Measurements from ENCODE around the gene KCTD13.
"Not testable (repeated sequence)": the region's sequence is repeated elsewhere in the genome, so short reads cannot be mapped to it uniquely, and the experiment has no call there.

Gene KCTD13

GRCh38 chr16:29971304-29971703 lies 45.3 kb upstream of the KCTD13 start:
- H3K4me3 ChIP-seq (replicated peaks; ENCODE audit: low read depth, low read length) = no peak overlapping the region
- DNase-seq (ENCODE audit: extremely low read depth, low read depth) = no peak
- TF ChIP-seq, protein P1, sequence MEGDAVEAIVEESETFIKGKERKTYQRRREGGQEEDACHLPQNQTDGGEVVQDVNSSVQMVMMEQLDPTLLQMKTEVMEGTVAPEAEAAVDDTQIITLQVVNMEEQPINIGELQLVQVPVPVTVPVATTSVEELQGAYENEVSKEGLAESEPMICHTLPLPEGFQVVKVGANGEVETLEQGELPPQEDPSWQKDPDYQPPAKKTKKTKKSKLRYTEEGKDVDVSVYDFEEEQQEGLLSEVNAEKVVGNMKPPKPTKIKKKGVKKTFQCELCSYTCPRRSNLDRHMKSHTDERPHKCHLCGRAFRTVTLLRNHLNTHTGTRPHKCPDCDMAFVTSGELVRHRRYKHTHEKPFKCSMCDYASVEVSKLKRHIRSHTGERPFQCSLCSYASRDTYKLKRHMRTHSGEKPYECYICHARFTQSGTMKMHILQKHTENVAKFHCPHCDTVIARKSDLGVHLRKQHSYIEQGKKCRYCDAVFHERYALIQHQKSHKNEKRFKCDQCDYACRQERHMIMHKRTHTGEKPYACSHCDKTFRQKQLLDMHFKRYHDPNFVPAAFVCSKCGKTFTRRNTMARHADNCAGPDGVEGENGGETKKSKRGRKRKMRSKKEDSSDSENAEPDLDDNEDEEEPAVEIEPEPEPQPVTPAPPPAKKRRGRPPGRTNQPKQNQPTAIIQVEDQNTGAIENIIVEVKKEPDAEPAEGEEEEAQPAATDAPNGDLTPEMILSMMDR (IDR thresholded peaks at IDR 0.05; ENCODE audit: low read depth, low read length, missing control alignments) = no peak

GRCh38 chr16:29968205-29968604 lies 42.2 kb upstream of the KCTD13 start:
- no peak for DNase-seq (ENCODE audit: extremely low read depth, low read depth)
- TF ChIP-seq, protein P1 (IDR thresholded peaks at IDR 0.05; ENCODE audit: low read depth, low read length, missing control alignments) = no peak
- no peak overlapping the region for H3K4me3 ChIP-seq (replicated peaks; ENCODE audit: low read depth, low read length)

GRCh38 chr16:29963021-29963743 lies 37.2 kb upstream of the KCTD13 start:
- peak overlapping the region; percentile 63 for H3K4me3 ChIP-seq (replicated peaks; ENCODE audit: low read depth, low read length)
- TF ChIP-seq, protein P1 (IDR thresholded peaks at IDR 0.05; ENCODE audit: low read depth, low read length, missing control alignments) = no peak

GRCh38 chr16:29962344-29962994 lies 36.4 kb upstream of the KCTD13 start:
- TF ChIP-seq, protein P1 (IDR thresholded peaks at IDR 0.05; ENCODE audit: low read depth, low read length, missing control alignments) = no peak
- H3K4me3 ChIP-seq (replicated peaks; ENCODE audit: low read depth, low read length) = peak overlapping the region; percentile 63

More at GRCh38 chr16:29963021-29963743, 37.2 kb upstream of the KCTD13 start:
- no peak for DNase-seq (ENCODE audit: extremely low read depth, low read depth)

GRCh38 chr16:29961479-29962343 lies 35.7 kb upstream of the KCTD13 start, which contains the start of gene TMEM219:
TSS of gene TMEM219 (plus strand) at chr16:29962079. CDS start at chr16:29963144, 1,065 bp downstream.
- H3K4me3 ChIP-seq (replicated peaks; ENCODE audit: low read depth, low read length) = peak within 1 kb of the TSS; percentile 63
- DNase-seq (ENCODE audit: extremely low read depth, low read depth) = peak; percentile 35
- TF ChIP-seq, protein P1 (IDR thresholded peaks at IDR 0.05; ENCODE audit: low read depth, low read length, missing control alignments) = peak; percentile 27

More at GRCh38 chr16:29962344-29962994, 36.4 kb upstream of the KCTD13 start:
- no peak for DNase-seq (ENCODE audit: extremely low read depth, low read depth)

DNA sequence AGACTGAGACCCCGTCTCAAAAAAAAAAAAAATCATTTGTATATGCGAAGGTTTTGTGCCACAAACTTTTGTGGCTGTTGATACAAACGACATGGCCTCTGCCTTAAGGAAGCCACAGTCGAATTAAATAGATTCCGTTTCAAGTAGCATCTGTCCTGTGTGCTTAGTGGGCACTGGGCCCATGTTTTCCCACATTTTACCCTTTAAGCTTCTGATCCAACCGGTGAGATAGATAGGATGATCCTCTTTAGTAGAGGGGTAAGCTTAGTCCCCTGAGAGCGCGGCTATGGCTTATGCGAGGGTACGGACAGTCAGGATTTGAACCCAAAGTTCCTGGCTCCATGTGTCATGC lies 35.1 kb upstream of the KCTD13 start:
- H3K4me3 ChIP-seq (replicated peaks; ENCODE audit: low read depth, low read length) = peak overlapping the region; percentile 63
- TF ChIP-seq, protein P1 (IDR thresholded peaks at IDR 0.05; ENCODE audit: low read depth, low read length, missing control alignments) = no peak
- DNase-seq (ENCODE audit: extremely low read depth, low read depth) = no peak

DNA sequence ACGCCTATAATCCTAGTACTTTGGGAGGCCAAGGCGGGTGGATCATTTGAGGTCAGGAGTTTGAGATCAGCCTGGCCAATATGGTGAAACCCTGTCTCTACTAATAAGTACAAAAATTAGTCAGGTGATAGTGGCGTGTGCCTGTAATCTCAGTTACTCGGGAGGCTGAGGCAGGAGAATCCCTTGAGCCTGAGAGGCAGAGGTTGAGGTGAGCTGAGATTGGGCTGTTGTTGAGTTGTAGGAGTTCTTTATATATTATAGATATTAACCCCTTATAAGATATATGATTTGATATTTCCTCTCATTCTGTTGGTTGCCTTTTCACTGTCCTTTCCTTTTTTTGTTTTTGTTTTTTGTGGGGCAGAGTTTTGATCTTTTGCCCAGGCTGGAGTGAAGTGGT lies 33.8 kb upstream of the KCTD13 start:
- H3K4me3 ChIP-seq (replicated peaks; ENCODE audit: low read depth, low read length); DNase-seq (ENCODE audit: extremely low read depth, low read depth): not testable (repeated sequence)
